RPMI7951 (cell line): ENCODE data around the gene NMT2. TPM values are rescaled to one million over a fixed set of nuclear protein-coding genes. Genes with fewer than 3 reads are reported as not detected.
A peak's percentile ranks its signal among the peaks of the same experiment; 100 is the strongest.

ENCODE experiments used
- DNase-seq: peaks from one replicate; pipeline ENCODE4 v3.0.0-alpha.2; 2012; ENCODE audit warnings: low read depth
- total RNA-seq: library from RNA; depleted of rRNA; stranded (reverse); fragments of >200 nt; shearing (Covaris generic); gene quantifications from 2 replicates; pipeline ENCODE4 v1.2.3, GENCODE V29; 2014

Gene NMT2
- total RNA-seq, 1 experiment from 2014 or later = 45.5 TPM

- DNase-seq = no peak
Observed at GRCh38 chr10:15181576-15182156, 13.2 kb upstream of the NMT2 start.

- DNase-seq = peak; percentile 90
Observed at GRCh38 chr10:15180736-15181135, 12.2 kb upstream of the NMT2 start.

- DNase-seq = no peak
Observed at GRCh38 chr10:15176269-15176668, 7.8 kb upstream of the NMT2 start.

GRCh38 chr10:15175587-15175986, 7.1 kb upstream of the NMT2 start:
- no peak for DNase-seq

- no peak for DNase-seq
Observed at GRCh38 chr10:15172306-15172840, 3.9 kb upstream of the NMT2 start.

- DNase-seq = peak; percentile 37
Observed at GRCh38 chr10:15169555-15170401, 1.3 kb upstream of the NMT2 start.

GRCh38 chr10:15168786-15169554, 477 bp upstream of the NMT2 start:
- peak; percentile 88 for DNase-seq

GRCh38 chr10:15167411-15168290, 842 bp downstream of the NMT2 start:
- DNase-seq = peak; percentile 59

GRCh38 chr10:15166325-15166724, 2.2 kb downstream of the NMT2 start:
- no peak for DNase-seq

GRCh38 chr10:15163253-15163828, 5.2 kb downstream of the NMT2 start:
- peak; percentile 12 for DNase-seq

GRCh38 chr10:15158972-15159371, 9.5 kb downstream of the NMT2 start:
- no peak for DNase-seq

GRCh38 chr10:15158448-15158847, 10.0 kb downstream of the NMT2 start:
- no peak for DNase-seq

- DNase-seq = no peak
Observed at GRCh38 chr10:15155978-15156656, 12.4 kb downstream of the NMT2 start.

- no peak for DNase-seq
Observed at GRCh38 chr10:15152556-15152955, 15.9 kb downstream of the NMT2 start.

GRCh38 chr10:15150563-15150962, 17.9 kb downstream of the NMT2 start:
- DNase-seq = no peak

- DNase-seq = no peak
Observed at GRCh38 chr10:15149042-15149771, 19.3 kb downstream of the NMT2 start.

- no peak for DNase-seq
Observed at GRCh38 chr10:15147594-15148392, 20.7 kb downstream of the NMT2 start.

GRCh38 chr10:15146366-15146765, 22.1 kb downstream of the NMT2 start:
- no peak for DNase-seq

- DNase-seq = no peak
Observed at GRCh38 chr10:15144788-15145187, 23.7 kb downstream of the NMT2 start.
